Hematopoietic multipotent progenitor cell treated with erythropoietin and hydrocortisone succinate and interleukin-3 and kit ligand, for 4 days (in vitro differentiated cells): Measurements from ENCODE around the gene TAF6.

ENCODE experiments used
- DNase-seq: peaks from one replicate; pipeline ENCODE4 v3.0.0-alpha.2; 2015

Gene TAF6

GRCh38 chr7:100064162-100064561 lies 55.0 kb downstream of the TAF6 start:
- no peak for DNase-seq

- DNase-seq: no peak
Observed at GRCh38 chr7:100063376-100063775, 55.8 kb downstream of the TAF6 start.

- DNase-seq: peak; percentile 69
Observed at GRCh38 chr7:100061518-100062193, 57.5 kb downstream of the TAF6 start.

GRCh38 chr7:100059251-100059739 lies 59.9 kb downstream of the TAF6 start:
- peak; percentile 73 for DNase-seq
